H1 (cell line): ENCODE results near the gene CCDC15. TPM values are rescaled to one million over a fixed set of nuclear protein-coding genes. Genes with fewer than 3 reads are reported as not detected.

ENCODE experiments used
- EP300 ChIP-seq, 2 experiments: IDR thresholded peaks; 1 replicate in 1 of 2; 2 replicates in 1 of 2; pipeline ENCODE4 v1.6.1; 2011 to 2012; ENCODE audit warnings: low read depth in 2 of 2, low read length in 2 of 2, mild to moderate bottlenecking in 2 of 2, borderline replicate concordance in 1 of 2, inconsistent platforms in 1 of 2, moderate library complexity in 1 of 2
- SP4 ChIP-seq: IDR thresholded peaks from 2 replicates; pipeline ENCODE4 v1.6.1; 2012; ENCODE audit warnings: low read length, inconsistent platforms
- TAF1 ChIP-seq: IDR thresholded peaks from 2 replicates; pipeline ENCODE4 v1.6.1; 2011; ENCODE audit warnings: mild to moderate bottlenecking, low read depth, low read length
- polyA plus RNA-seq, 7 experiments: library from polyadenylated mRNA; depleted of rRNA in 3 of 7; stranded (reverse) in 5 of 7; unstranded in 2 of 7; fragments of >200 nt in 5 of 7; fragments of 200-250 nt in 2 of 7; gene quantifications; 1 replicate in 5 of 7; 2 replicates in 1 of 7; 4 replicates in 1 of 7; pipeline versions ENCODE4 v1.2.1 to v1.2.3, GENCODE V29; 2011 to 2013; ENCODE audit warnings: missing spikeins in 2 of 7, mixed read lengths in 2 of 7
- total RNA-seq: library from RNA; stranded (reverse); fragmentation: NEBNext Ultra II Directional; extraction: Animal tissue kit (Norgen Biotek cat#: 25700); gene quantifications from 2 replicates; pipeline ENCODE4 v1.2.1, GENCODE V29; 2021

CCDC15 gene
- total and polyA plus RNA-seq, 2 of the 8 experiments (the other 6 are each of a cell fraction or from before 2014, with no cell fraction given), result 1.5 to 3.1 TPM

DNA sequence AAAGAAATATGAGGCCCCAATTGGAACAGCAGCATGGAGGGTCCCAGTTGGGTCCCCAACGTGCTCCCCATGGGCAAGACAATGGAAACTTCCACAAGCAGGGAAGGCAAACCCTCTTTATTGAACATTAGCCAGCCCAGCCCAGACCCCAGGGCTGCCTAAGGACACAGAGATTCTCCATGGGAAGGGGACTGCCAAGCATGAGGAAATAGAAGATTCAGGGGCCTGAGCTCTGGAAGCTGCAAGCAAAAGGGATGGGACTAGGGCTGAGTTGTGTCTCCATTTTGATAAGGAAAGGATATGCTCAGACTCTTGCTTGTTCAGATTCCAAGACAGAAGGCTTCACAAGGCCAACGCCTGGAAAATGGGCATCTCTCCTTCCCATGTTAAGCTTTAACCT is 134.1 kb downstream of the CCDC15 start (continued):
- TF ChIP-seq EP300 (IDR thresholded peaks at IDR 0.05; ENCODE audit: borderline replicate concordance in 1 of 2, low read depth in 2 of 2, low read length in 2 of 2), result no peak
- no peak for TF ChIP-seq SP4
- TF ChIP-seq TAF1, result no peak
